Activated CD8-positive, alpha-beta memory T cell treated with anti-CD3 and anti-CD28 coated beads for 48 hours (primary cell): ENCODE measurements around the gene SART3.
"Not testable (repeated sequence)": the region's sequence is repeated elsewhere in the genome, so short reads cannot be mapped to it uniquely, and the experiment has no call there.

Experiments
- DNase-seq, 3 experiments: peaks; one replicate each; pipeline ENCODE4 v3.0.0-alpha.2; 2020; ENCODE audit warnings: low read depth in 2 of 3, low spot score in 2 of 3

Gene SART3

DNA sequence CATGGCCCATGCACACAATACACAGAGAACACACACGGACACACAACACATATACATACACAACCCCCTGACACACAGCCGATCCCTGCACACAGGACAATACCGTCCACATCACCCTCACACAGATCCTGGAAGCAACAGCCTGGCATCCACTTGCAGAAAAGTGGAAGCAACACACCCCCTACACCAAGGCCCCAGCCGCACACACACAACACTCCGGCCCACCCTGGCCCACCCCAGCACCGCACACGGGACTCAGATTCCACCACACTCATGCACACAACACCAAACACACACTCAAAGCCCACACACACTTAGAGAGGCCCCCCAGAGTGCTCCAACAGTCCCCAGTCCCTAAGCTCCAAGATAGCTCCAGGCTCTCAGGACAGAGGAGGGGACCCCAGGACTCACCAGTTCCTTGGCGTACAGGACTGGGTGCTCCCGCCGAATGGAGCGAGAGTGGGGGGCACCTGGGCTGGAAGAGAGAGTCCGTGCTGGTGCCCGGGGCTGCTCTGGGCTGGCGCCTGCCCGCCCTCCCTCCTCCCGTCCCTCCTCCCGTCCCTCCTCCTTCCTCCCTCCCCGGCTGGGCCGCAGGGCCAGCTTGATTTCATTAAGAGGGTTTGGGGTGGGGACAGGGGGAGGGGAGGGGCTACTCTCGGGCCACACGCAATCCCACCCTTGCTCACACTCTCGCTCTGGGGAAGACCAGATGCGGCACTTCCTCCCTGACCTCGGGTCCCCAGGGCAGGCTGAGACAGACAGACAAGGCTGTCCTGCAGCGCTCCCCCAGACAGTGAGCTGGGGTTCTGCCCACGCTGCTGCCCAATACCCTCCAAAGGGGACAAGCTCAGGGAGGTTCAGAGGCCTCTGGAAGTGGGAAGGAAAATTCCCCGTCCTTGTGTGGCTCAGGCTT is 36.8 kb upstream of the SART3 start, which contains the start of gene TMEM119:
TMEM119 (minus strand) TSS at position 526 of the 913 bp plus-strand sequence. CDS start 5,701 bp downstream, outside the sequence.
- DNase-seq: no peak

- DNase-seq: no peak
Measured at GRCh38 chr12:108596854-108597558, 36.0 kb upstream of the SART3 start.

GRCh38 chr12:108595711-108596647 is 35.0 kb upstream of the SART3 start:
- DNase-seq: no peak

DNA sequence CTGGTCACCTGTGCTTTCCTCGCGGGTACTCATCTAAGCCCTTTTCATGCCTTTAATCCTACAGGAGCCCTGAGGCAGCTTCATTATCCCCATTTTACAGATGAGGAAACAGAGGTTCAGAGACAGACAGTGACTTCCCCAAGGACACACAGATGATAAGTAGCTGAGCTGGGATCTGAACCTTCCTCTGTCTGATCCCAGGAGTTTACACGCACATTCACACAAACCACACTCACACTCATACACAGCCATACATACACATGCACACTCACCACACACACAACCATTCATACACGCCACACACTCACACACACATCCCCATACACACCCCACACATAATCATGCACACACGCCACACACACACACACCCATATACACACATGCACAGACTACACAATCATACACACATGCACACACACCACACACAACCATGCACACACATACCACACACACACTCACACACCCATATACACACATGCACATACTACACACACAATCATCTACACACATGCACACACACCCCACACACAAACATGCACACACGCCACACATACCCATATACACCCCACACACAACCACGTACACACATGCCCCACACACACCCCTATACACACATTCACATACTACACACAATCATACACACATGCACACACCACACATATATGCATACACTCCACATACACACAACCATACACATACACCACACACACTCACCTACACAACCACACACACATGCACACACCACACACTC is 34.2 kb upstream of the SART3 start:
- no peak for DNase-seq

- no peak for DNase-seq
Measured at GRCh38 chr12:108594323-108594903, 33.4 kb upstream of the SART3 start.

GRCh38 chr12:108592033-108592909 is 31.3 kb upstream of the SART3 start:
- DNase-seq: no peak

DNA sequence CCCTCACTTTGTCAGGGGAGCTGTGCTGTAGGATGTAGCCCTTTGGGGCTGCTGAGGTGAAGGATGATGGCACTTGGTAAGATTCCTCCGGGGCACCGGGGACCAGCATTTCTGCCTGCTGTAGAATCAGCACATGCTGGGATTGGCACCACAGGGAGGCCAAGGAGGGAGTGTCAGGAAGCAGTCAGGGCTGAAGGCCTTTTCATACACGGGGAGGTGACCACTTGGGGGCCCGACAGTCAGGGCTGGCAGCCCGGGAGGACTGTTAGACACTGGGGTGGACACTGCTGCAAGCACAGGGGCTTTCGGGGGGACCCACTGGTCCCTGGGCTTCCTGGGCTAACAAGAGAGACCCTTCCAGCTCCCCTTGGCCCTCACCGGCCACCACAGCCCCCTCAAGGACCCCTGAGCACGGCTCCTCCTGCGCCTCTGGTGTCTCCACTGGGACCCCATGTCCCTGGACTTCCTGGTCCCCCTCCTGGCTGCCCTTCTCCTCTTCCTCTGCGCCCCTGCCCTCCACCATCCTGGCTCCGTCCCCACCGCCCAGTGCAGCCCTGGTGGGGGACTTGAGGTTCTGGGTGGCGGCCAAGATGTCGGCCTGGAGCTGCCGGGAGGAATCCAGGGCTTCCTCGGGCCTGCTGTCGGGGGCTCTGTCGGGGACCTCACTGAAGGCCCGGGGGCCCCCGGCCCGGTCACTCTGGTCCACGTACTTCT is 30.5 kb upstream of the SART3 start:
- DNase-seq: no peak

- DNase-seq: not testable (repeated sequence)
Measured at GRCh38 chr12:108590463-108590862, 29.5 kb upstream of the SART3 start.

GRCh38 chr12:108589840-108590229 is 28.9 kb upstream of the SART3 start:
- DNase-seq: no peak

DNA sequence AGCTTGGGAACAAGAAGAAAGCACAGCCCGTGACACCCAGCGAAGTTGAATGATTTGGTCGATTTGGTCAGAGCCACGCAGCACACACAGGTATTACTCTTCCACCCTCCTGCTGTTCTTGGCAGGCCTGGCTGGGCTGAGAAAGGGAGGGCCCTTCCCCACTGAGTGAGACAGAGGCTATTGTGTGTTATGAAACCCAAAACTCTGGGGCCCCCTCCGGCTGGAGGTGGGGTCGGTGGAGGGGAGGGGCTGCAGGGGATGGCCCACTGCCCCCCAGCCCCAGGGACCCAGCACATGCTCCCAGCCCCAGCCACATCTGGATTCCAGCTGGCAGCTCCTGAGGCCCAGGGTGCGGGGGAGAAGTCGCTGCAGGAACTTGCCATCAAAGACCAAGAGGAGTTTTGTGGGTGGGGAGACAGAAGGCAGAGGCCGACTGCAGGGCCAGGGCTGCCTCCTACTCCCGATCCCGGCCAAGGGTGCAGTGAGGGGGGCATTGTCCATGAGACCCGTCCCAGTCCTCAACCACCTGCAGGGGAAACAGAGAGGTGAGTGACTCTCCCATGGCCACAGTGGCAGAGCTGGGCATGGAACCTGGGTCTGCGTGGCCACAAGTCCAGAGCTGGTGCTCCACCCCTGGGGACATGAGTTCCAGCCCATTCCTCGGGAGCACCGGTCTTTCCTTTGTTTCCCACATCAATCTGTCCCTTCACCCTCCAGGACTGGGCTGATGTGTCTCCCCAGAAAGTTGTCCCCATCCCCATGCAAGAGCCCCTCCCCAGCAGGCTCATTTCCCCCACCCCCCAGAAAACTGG is 28.3 kb upstream of the SART3 start:
- DNase-seq: no peak

GRCh38 chr12:108587826-108588225 is 26.9 kb upstream of the SART3 start:
- no peak for DNase-seq

DNA sequence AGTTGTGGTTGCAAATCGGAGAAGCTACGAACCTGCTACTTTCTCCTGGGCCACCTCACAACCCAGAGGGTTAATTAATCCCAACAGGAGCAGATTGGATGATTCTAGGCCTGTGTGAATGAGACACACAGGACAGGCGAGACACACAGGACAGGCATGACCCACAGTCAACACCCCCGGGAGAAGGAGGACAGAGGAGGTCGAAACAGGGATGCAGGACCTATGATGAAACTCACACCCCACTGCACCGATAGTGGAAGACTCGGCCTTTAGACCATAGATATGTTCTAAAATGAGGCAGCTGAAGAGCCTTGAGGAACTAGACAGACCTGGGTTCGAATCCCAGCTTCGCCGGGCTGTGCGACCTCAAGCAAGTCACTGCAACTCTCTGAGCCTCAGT is 25.3 kb upstream of the SART3 start:
- no peak for DNase-seq

DNA sequence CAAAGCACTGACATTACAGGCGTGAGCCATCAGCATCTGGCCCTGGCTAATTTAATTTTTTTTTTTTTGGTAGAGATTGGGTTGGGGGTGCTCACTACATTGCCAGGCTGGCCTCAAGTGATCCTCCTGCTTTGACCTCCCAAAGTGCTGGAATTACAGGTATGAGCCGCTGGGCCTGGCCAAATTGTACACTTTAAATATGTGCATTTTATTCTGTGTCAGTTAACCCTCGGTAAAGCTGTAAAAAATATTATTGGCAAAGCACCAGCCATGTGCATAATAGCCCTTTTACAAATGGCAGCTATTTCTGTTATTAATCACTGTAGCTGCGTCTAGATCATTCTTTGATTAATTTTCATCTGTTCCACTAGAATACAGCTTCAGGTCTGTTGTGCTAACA is 24.9 kb upstream of the SART3 start:
- no peak for DNase-seq

GRCh38 chr12:108584456-108585065 is 23.6 kb upstream of the SART3 start:
- DNase-seq: no peak

DNA sequence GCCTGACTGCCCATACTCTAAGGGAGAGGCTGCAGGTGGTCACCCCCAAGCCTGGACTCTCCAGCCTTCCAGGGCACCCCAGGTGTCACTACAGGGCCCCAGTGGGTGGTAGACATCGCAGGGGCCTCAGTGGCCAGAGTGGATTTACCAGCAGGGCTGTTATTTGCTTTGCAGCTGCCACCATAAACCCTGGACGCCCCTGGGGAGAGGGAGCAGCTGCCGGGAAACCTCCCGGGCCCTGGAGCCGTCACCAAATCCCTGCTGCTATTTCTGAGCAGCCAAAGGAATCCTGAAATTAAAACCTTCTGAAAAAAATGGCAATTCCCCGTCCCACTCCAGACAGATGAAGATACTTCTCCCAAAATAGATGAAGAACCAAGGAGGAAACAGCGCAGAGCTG is 23.0 kb upstream of the SART3 start:
- DNase-seq: no peak

GRCh38 chr12:108582978-108583770 is 22.2 kb upstream of the SART3 start:
- no peak for DNase-seq
